Vagina (tissue), 2 donors: ENCODE measurements around the gene USF2.

Experiments
- POLR2A ChIP-seq, 2 donors: fragments of 450-650 bp; IDR thresholded peaks; one replicate each; pipeline ENCODE4 v1.6.1; 2017; ENCODE audit warnings: antibody characterized with exemption in 2 of 2, mild to moderate bottlenecking in 2 of 2, moderate library complexity in 2 of 2
- TF ChIP-seq, protein P1 (sequence below), 3 experiments: fragments of 450-650 bp in 2 of 3; fragments of 200-600 bp in 1 of 3; sonication (generic) in 1 of 3; IDR thresholded peaks; one replicate each; pipeline ENCODE4 v1.5.1; 2017 to 2019; ENCODE audit warnings: antibody characterized with exemption in 3 of 3, mild to moderate bottlenecking in 2 of 3, moderate library complexity in 2 of 3

DNA sequence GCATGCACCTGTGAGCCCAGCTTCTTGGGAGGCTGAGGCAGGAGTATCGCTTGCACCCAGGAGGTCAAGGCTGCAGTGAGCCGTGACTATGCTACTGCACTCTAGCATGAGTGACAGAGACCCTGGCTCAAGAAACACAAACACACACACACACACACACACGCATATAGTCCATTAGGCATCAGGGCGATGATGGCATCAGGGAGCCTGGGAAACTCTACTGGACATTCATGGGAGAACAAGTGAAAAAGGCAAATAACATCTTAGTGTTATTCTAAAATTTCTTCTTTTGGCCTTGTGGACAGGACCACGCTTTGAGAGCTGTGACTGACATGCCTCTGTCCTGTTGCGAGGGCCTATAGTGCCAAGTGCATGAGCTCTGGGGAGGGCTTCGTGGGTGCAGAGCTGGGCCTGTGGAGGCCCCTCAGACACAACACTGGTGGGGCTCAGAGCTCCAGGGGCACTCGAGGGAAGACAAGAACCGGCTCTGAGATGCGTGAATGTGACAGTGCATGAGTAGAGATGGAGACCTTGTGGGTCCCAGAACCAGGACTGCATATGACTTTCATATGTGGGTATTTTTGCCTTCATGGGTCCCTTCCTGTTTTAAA, 8.0 kb upstream of the USF2 start:
- TF ChIP-seq POLR2A (IDR thresholded peaks at IDR 0.05) = no peak
- TF ChIP-seq, protein P1, sequence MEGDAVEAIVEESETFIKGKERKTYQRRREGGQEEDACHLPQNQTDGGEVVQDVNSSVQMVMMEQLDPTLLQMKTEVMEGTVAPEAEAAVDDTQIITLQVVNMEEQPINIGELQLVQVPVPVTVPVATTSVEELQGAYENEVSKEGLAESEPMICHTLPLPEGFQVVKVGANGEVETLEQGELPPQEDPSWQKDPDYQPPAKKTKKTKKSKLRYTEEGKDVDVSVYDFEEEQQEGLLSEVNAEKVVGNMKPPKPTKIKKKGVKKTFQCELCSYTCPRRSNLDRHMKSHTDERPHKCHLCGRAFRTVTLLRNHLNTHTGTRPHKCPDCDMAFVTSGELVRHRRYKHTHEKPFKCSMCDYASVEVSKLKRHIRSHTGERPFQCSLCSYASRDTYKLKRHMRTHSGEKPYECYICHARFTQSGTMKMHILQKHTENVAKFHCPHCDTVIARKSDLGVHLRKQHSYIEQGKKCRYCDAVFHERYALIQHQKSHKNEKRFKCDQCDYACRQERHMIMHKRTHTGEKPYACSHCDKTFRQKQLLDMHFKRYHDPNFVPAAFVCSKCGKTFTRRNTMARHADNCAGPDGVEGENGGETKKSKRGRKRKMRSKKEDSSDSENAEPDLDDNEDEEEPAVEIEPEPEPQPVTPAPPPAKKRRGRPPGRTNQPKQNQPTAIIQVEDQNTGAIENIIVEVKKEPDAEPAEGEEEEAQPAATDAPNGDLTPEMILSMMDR (IDR thresholded peaks at IDR 0.05) = no peak
